Suprapubic skin (tissue), 4 donors: ENCODE results near the gene CYSLTR2. TPM values are rescaled to one million over a fixed set of nuclear protein-coding genes. Genes with fewer than 3 reads are reported as not detected.

ENCODE experiments used
- DNase-seq, 2 donors: peaks; one replicate each; pipeline ENCODE4 v3.0.0-alpha.2; 2019; ENCODE audit warnings: low spot score in 2 of 2
- H3K27ac ChIP-seq: fragments of 200-600 bp; sonication (generic); one replicate; pipeline ENCODE4 v1.5.1; 2019
- H3K27me3 ChIP-seq: fragments of 200-600 bp; sonication (generic); one replicate; pipeline ENCODE4 v1.5.1; 2019
- H3K36me3 ChIP-seq: fragments of 200-600 bp; sonication (generic); one replicate; pipeline ENCODE4 v1.5.1; 2019
- H3K4me1 ChIP-seq: fragments of 200-600 bp; sonication (generic); one replicate; pipeline ENCODE4 v1.5.1; 2019
- H3K4me3 ChIP-seq: fragments of 200-600 bp; sonication (generic); one replicate; pipeline ENCODE4 v1.5.1; 2019; ENCODE audit warnings: mild to moderate bottlenecking
- H3K9me3 ChIP-seq: fragments of 200-600 bp; sonication (generic); one replicate; pipeline ENCODE4 v1.5.1; 2019
- EP300 ChIP-seq: sonication (generic); formaldehyde crosslinking; IDR thresholded peaks from one replicate; pipeline ENCODE4 v1.6.1; 2017; ENCODE audit warnings: antibody characterized with exemption
- POLR2A ChIP-seq, 2 donors: fragments of 450-650 bp; IDR thresholded peaks; one replicate each; pipeline ENCODE4 v1.6.1; 2017; ENCODE audit warnings: antibody characterized with exemption in 2 of 2, mild to moderate bottlenecking in 2 of 2, moderate library complexity in 2 of 2
- POLR2AphosphoS5 ChIP-seq, 3 donors: sonication (generic); formaldehyde crosslinking; IDR thresholded peaks; one replicate each; pipeline ENCODE4 v1.6.1; 2017; ENCODE audit warnings: antibody characterized with exemption in 3 of 3
- WGBS: methylation state at CpG from one replicate; pipeline ENCODE4 v1.1.5; 2018; 5-methylcytosine and 5-hydroxymethylcytosine counted together
- total RNA-seq, 4 donors: library from RNA; depleted of rRNA; stranded (reverse); fragments of >200 nt; gene quantifications; one replicate each; pipeline ENCODE4 v1.1.0, GENCODE V29; 2016
- TF ChIP-seq, protein P1 (sequence below), 2 donors: fragments of 200-600 bp in 1 of 2; fragments of 450-650 bp in 1 of 2; sonication (generic) in 1 of 2; IDR thresholded peaks; one replicate each; pipeline ENCODE4 v1.5.1; 2016 to 2019; ENCODE audit warnings: antibody characterized with exemption in 2 of 2, mild to moderate bottlenecking in 1 of 2, moderate library complexity in 1 of 2

The CYSLTR2 gene
- total RNA-seq, 4 donors from 2014 or later: 0.93 to 2.2 (median 1.7) TPM

GRCh38 chr13:48709213-48709612 is 55.5 kb downstream of the CYSLTR2 start:
- no peak for TF ChIP-seq EP300
- no peak for TF ChIP-seq POLR2A (IDR thresholded peaks at IDR 0.05)
- no peak for TF ChIP-seq POLR2AphosphoS5 (IDR thresholded peaks at IDR 0.05)
- TF ChIP-seq, protein P1, sequence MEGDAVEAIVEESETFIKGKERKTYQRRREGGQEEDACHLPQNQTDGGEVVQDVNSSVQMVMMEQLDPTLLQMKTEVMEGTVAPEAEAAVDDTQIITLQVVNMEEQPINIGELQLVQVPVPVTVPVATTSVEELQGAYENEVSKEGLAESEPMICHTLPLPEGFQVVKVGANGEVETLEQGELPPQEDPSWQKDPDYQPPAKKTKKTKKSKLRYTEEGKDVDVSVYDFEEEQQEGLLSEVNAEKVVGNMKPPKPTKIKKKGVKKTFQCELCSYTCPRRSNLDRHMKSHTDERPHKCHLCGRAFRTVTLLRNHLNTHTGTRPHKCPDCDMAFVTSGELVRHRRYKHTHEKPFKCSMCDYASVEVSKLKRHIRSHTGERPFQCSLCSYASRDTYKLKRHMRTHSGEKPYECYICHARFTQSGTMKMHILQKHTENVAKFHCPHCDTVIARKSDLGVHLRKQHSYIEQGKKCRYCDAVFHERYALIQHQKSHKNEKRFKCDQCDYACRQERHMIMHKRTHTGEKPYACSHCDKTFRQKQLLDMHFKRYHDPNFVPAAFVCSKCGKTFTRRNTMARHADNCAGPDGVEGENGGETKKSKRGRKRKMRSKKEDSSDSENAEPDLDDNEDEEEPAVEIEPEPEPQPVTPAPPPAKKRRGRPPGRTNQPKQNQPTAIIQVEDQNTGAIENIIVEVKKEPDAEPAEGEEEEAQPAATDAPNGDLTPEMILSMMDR (IDR thresholded peaks at IDR 0.05): no peak

GRCh38 chr13:48710160-48710559 is 56.4 kb downstream of the CYSLTR2 start:
- Histone ChIP-seq H3K9me3 (no peaks in the 10 kb centered on the region), H3K36me3 (no peaks in the 10 kb centered on the region), H3K4me1 (no peaks in the 10 kb centered on the region), H3K27ac (no peak overlapping the region), H3K4me3 (no peak overlapping the region), H3K27me3 (peaks cover 4% of the 10 kb centered on the region)
- DNase-seq: no peak
- TF ChIP-seq, protein P1 (IDR thresholded peaks at IDR 0.05): no peak
- TF ChIP-seq POLR2AphosphoS5 (IDR thresholded peaks at IDR 0.05) (no peak), EP300 (no peak), POLR2A (IDR thresholded peaks at IDR 0.05) (no peak)
- WGBS: 88% methylated on average over 1 of the region's 1 CpG

More at GRCh38 chr13:48709213-48709612, 55.5 kb downstream of the CYSLTR2 start:
- H3K27me3 ChIP-seq: peaks cover 4% of the 10 kb centered on the region
- H3K36me3 ChIP-seq: no peaks in the 10 kb centered on the region
- 95% methylated on average over 2 of the region's 2 CpGs for WGBS
- no peaks in the 10 kb centered on the region for H3K9me3 ChIP-seq
- no peak for DNase-seq
- H3K4me3 ChIP-seq: no peak overlapping the region
- H3K27ac ChIP-seq: no peak overlapping the region
- no peaks in the 10 kb centered on the region for H3K4me1 ChIP-seq

GRCh38 chr13:48712141-48712540 is 58.4 kb downstream of the CYSLTR2 start:
- DNase-seq: no peak
- Histone ChIP-seq H3K4me1 (no peaks in the 10 kb centered on the region), H3K4me3 (no peak overlapping the region), H3K27ac (no peak overlapping the region), H3K36me3 (no peaks in the 10 kb centered on the region), H3K27me3 (peaks cover 4% of the 10 kb centered on the region), H3K9me3 (peaks cover 3% of the 10 kb centered on the region)
- no peak for TF ChIP-seq EP300
- TF ChIP-seq, protein P1 (IDR thresholded peaks at IDR 0.05): no peak
- no peak for TF ChIP-seq POLR2A (IDR thresholded peaks at IDR 0.05)
- TF ChIP-seq POLR2AphosphoS5 (IDR thresholded peaks at IDR 0.05): no peak

- H3K9me3 ChIP-seq: peaks cover 18% of the 10 kb centered on the region
- no peak for TF ChIP-seq EP300
- no peak for TF ChIP-seq POLR2AphosphoS5 (IDR thresholded peaks at IDR 0.05)
- no peak for TF ChIP-seq POLR2A (IDR thresholded peaks at IDR 0.05)
- no peak for DNase-seq
Observed at GRCh38 chr13:48715977-48716376, 62.2 kb downstream of the CYSLTR2 start.

DNA sequence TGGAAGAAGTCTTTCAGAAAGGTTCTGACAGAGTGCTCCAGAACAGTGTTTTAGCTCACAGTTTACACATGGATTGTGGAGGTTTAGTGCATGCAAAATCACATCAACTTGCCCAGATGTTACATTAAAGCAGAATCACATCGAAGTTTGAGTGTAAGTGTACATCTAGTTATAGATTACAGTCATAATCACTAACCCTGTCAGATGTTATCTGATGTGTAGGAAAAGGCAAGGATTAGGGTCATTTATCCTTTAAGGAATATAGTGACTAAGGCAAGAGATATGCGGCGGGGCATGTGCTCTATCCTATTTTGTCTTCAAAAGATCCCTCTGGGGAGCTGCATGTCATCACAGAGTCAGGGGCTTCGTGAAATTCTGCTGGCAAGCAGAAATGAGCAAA is 66.9 kb downstream of the CYSLTR2 start:
- H3K4me1 ChIP-seq: no peaks in the 10 kb centered on the region
- TF ChIP-seq POLR2A (IDR thresholded peaks at IDR 0.05) (no peak), POLR2AphosphoS5 (IDR thresholded peaks at IDR 0.05) (no peak), EP300 (no peak)
- TF ChIP-seq, protein P1 (IDR thresholded peaks at IDR 0.05): no peak
- no peak overlapping the region for H3K4me3 ChIP-seq
- no peaks in the 10 kb centered on the region for H3K36me3 ChIP-seq
- H3K27me3 ChIP-seq: no peaks in the 10 kb centered on the region
- WGBS: 58% methylated on average over 4 of the region's 4 CpGs
- peaks cover 18% of the 10 kb centered on the region for H3K9me3 ChIP-seq
- DNase-seq: no peak
- H3K27ac ChIP-seq: no peak overlapping the region

More at GRCh38 chr13:48715977-48716376, 62.2 kb downstream of the CYSLTR2 start:
- WGBS: 87% methylated on average over 1 of the region's 1 CpG
- H3K27ac ChIP-seq: no peak overlapping the region
- H3K4me3 ChIP-seq: no peak overlapping the region
- H3K27me3 ChIP-seq: no peaks in the 10 kb centered on the region
- no peaks in the 10 kb centered on the region for H3K4me1 ChIP-seq
- no peaks in the 10 kb centered on the region for H3K36me3 ChIP-seq

DNA sequence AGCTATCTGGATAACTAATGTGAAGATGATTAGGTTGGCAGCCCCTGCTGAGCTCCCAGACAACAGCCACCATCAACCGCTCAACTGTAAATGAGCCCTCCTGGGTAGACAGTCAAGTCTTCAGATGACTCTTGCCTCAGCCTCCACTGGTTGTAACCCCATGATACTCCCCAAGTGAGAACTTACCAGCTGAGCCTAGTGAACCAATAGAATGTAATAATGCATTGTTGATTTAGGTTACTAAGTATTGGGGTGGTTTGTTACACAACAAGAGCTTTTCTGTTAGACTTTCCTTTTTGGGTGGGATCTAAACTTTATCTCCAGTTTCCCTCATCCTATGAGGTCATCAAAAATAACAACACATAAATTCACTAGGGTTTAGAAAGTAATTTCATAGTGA is 69.4 kb downstream of the CYSLTR2 start:
- TF ChIP-seq EP300: no peak
- no peak for TF ChIP-seq POLR2AphosphoS5 (IDR thresholded peaks at IDR 0.05)
- no peak for TF ChIP-seq POLR2A (IDR thresholded peaks at IDR 0.05)
- TF ChIP-seq, protein P1 (IDR thresholded peaks at IDR 0.05): no peak
- WGBS: 100% methylated on average over 1 of the region's 1 CpG

More for the DNA sequence above, 69.4 kb downstream of the CYSLTR2 start:
- Histone ChIP-seq H3K27ac (no peak overlapping the region), H3K9me3 (peaks cover 11% of the 10 kb centered on the region), H3K4me3 (no peak overlapping the region), H3K36me3 (no peaks in the 10 kb centered on the region), H3K27me3 (no peaks in the 10 kb centered on the region), H3K4me1 (no peaks in the 10 kb centered on the region)
- DNase-seq: no peak
